GM19395 (cell line): ENCODE data around the gene THSD4.
"Not testable (repeated sequence)": the region's sequence is repeated elsewhere in the genome, so short reads cannot be mapped to it uniquely, and the experiment has no call there.

Experiments
- ATAC-seq: cut with Tn5 transposase; IDR thresholded peaks from one replicate; pipeline ENCODE4 v1.9.1; 2021; ENCODE audit warnings: mild to moderate bottlenecking, moderate library complexity; ENCODE audit not compliant: unreplicated experiment

Gene THSD4

DNA sequence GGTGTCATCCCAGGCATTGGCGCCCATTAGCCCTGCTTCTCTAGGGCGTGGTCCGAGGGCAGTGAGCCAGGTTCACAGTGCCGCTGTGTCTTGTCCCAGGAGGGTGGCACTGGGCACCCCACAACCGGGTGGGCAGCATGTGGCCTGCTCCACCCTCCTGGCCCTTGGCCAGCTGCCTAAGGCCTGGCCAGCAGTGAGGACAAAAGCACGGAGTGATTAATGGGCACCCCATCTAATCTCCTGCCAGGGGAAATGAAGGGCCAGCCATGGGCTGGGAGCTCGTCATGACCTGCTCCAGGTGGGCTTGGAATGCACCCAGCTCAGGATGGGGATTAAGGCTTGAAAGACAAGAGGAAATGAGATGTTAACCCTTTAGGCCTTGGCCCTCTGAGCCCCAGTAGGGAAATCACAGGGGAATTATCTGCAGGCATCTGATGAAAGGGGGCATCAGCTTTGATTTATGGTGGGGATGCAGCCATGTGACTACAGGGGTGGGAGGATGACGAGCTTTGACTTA is 5.2 kb downstream of the THSD4 start:
- ATAC-seq: no peak

DNA sequence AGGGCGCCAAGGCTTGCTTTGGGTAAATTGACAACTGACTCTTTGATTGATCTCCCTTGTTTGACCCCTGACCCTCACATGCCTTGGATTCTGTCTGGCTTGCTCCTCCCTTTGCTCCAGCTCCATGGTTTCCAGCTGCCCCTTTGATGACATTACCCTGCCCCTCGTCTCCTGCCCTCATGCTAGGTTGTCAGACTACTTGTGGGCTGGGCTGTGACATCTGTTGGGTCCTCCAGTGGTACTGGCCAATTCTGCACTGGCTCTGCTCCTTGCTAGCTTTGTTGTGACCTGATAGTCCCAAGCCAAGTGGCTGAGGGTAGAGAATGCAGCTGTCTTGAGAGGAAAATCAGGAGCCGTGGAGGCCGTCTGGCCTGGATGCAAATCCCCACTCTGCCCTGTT is 6.2 kb downstream of the THSD4 start:
- ATAC-seq: no peak

DNA sequence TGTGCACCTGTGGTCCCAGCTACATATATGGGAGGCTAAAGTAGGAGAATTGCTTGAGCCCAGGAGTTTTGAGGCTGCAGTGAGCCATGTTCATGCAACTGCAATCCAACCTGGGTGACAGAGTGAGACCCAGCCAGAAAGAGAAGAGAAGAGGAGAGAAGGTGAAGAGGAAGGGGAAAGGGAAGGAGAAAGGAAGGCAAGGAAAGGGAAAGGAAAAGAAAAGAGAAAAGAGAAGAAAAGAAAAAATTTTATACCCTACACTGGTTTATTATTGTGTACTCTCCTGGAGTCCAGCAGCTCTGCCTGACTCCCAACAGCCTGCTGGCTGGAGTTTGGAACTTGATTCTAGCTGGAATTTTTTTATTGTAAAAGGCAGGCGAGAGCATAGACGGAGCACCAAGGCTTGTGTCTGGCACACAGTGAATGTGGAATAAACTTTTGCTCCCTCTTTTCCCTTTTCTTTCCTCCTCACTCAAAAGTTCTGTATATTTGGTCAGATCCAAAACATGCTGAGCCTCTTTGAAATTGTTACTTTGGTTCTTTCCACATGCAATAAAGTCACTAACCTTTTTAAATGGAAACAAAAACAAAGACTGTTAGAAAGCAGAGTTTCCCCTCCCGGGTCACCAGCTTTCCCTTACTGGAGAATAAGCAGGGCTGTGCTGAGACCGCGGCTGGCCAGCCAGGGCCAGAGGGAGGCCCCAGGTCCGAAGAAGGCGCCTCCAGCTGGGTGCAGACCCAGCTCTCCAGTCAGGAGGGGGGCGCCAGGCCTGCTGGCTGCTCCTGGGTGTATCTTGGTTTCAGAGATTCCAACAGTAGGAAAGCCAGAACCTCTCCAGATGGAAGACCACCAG is 9.9 kb downstream of the THSD4 start:
- no peak for ATAC-seq

DNA sequence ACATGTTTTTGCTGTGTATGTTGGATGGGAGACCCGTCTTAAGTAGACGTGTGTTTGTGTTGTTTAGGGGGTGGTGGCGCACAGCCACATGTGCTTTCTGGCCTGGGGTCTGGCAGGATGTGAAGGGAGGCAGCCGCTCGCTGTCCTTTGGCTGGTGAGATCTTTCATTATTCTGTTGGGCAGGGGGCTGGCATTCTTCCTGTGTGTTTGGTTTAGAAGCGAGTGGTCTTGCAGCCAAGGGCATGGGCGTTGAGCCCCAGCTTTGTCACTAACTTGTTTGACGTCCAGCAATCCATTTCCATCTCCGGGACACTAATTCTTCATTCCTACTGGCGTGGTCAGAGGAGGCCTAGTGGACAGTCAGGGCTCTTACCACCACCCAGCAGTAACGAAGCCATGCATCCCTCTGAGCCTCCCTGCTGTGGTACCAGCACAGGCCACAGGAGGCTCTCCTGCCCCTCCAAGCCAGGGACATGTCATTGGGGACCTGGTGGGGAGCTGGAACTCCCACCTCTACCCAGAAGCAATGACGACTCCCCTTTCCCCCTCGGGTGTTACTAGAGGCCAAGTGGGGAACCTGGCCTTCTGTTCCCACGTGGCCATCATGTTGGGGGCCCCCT is 10.7 kb downstream of the THSD4 start:
- ATAC-seq: no peak

DNA sequence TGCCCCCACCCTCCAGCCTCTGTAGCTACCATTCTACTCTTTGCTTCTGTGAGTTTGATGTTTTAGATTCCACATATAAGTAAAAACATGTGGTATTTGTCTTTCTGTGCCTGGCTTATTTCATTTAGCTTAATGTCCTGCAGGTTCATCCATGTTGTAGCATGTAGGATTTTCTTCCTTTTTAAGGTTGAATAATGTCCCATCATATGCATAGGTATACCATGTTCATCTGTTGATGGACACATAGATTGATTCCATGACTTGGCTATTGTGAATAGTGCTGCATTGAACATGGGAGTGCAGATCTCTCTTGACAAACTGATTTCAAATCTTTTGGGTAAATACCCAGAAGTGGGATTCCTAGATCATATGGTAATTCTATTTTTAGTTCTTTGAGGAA is 11.8 kb downstream of the THSD4 start:
- ATAC-seq: no peak

DNA sequence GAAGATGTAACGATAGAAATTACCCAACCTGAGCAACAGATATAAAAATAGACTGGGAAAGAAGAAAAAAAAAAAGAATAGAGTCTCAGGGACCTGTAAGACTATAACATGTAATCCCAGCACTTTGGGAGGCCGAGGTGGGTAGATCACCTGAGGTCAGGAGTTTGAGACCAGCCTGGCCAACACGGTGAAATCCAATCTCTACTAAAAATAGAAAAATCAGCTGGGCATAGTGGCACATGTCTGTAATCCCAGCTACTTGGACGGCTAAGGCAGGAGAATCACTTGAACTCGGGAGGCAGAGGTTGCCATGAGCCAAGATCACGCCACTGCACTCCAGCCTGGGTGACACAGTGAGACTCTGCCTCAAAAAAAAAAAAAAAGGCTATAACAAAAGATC is 12.9 kb downstream of the THSD4 start:
- ATAC-seq: not testable (repeated sequence)

DNA sequence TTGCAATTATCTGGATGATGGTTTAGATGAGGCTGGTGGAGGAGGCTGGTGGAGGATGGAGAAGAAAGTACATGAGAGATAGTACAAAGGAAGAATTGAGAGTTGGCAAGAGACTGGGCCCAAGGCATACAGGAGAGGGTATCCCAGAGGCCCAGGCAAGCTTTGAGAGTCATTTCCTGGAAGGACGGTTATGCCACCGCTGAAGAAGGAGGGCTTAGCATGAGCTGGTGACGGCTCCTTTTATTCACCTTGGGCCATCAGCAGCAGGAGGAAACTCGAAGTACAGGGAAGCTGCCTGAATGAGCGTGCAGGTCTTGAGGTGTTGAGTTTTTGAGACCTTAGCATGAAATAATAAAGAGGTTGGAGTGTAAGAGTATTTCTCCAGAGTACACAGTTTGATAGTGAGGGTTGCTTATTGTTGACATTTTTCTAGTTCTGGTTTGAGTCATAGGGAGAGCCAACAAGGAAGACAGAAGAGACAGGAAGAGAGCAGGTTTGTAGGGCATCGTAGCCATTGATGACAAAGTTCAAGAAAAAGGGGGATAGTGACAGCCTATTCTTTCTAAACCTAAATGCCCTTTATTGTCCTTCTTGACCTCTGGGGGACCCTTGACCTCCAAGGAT is 13.8 kb downstream of the THSD4 start:
- no peak for ATAC-seq

DNA sequence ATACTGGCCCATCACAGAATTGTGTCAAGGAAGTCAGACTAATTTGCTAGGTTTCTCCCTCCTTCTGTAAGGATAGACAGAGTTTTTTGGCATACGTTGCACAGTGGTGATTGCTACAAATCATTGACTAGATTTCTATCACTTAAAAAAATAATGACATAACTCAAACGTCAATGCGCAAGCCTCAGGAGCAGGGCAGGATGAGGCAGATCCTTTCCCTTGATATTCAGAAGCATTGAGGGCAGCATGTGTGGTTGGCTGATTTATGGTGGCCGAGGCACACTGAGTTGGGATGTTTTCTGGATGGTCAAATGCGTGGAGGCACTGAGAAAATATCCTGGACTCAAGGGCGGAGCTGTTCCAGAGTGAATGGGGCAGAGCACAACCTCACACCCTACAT is 14.4 kb downstream of the THSD4 start:
- ATAC-seq: no peak

DNA sequence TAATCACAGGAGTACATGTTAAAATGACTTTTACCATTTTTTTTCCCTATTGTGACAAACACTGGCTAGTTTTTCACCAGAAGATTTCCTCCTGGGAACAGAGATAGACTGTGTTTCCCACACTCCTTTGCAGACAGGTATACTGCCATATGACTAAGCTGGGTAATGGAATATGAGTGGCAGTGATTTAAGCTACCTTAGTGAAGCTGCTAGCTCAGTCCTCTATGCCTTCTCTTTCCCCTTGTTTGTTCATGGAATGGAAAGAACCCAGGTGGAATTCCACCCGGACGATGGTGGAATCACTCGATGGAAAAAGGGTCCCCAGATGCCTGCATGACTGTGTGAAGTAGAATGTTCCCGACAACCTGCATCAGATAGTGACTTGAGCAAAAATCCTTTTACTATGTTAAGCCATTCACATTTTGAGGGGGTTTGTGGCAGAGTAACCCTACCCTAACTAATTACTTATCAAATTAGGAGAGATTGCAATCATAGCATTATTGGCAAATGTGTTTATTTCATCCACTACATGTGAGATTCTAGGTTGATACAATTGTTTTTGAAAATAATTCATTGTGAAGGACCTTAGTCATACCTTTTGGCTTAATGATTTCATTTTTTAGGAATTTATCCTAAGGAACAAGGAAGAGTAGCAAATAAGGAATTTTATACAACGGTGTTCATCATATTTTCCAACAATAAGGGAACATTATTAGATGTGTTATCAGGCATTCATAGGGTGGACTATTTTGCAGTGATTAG is 16.5 kb downstream of the THSD4 start:
- no peak for ATAC-seq

DNA sequence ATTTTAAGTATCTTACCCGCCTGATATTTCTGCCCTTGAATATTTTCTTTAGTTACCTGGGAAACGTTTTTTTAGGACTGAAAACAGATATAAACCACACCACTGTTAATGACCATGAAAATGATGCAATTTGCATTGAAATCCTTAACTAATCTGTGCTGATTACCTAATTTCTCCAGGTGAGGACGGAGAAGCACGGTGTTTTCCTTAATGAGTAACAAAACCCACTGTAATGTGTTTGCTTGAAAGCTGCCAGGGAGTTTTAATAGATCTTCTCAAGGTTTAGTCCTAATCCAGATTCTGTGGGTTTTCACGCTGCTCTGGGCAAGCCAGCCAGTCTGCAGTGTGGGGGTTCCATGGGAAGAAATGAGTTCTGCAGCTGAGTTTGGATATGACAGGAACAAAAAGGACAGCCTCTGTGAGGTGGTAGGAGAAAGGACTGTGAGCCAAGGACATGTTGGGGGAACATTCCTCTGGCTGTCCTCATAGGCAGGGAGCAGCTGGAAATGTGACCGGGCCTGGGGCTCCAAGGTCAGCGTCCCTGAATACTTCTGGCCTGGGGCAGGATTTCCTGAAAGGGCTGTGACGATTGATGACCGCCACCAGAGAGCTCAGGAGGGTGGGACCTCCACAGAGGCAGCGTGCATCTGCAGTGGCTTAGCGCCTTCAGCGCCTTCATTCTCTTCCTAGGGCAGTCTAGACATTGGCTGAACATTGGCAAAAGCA is 18.6 kb downstream of the THSD4 start:
- ATAC-seq: no peak

DNA sequence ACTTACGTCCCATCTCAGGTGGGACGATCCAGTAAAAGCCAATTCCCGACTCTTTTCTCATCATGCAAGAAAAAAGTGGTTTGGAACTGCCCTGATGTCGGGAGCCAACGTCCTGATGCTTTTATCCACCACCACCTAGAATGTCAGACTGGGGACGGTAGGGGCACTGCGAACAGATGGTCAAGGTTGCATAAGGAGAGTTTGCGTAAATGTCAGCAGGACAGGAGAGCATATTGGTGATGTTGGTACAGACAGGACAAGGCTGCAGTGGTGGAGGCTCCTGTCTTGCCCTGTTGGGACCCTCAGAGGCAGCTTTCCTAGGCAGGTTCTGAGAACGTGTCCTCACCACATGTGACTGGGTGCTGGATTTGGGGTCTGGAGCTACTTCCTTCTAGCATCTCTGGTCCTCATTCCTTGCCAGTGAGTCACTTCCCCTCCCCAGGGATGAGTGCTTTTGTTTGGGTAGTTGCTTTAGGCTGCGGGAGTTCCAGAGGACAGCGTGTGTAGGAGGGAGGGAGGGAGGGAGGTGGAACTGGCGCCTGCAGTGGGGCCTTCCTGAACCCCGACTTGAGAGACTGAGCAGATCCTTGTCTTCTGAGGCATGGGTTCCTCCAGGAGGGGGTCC is 21.0 kb downstream of the THSD4 start:
- no peak for ATAC-seq

DNA sequence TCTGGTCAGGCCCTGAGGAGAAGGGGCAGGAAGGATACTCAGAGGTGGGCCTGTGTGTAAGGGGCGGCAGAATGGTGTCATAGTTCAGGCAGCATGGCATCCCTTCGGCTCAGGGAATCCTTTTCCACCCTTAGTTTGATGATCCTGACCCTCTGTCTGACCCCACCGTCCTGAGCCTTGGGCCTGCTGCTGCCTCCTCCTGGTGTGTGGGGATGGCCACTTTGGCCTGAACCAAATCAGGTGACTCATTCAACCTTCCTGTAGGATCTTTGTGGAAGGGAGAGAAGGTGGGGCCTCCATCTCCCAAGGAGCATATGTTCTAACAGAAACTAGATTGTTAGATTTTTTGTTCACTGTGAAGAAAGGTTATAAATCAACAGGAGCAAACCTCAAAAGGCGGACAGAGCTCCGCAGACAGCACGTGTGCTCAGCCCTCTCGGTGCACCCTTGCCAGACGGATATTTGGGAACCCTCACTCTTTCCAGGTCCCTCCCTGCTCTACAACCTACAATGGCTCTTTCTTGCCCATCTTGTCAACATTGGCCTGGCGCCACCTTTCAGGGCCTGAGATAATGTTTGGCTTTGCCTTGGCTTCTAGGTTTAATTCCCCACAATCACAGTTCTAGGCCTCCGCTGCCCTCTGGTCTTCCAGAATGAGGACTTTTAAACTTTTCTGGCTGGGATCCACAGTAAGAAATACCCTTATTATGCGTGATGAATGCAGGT is 21.7 kb downstream of the THSD4 start:
- ATAC-seq: no peak

DNA sequence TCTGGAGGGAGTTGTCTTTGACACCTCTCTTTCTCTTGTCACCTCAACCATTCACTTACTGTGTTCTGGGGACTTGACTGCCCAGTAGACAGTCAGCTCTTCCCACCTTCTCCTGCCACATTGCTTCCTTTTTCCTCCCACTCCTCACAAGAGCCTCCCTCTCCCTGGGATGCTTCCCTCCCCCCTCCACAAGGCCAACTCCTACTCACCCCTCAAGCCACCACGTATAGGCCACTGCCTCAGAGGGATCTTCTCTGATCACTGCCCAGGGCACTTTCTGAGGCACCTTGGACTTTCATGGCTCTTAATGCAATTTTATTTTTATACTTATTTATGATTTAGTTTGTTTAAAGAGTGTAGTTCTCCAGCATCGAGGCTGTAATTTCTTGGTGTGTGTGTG is 23.2 kb downstream of the THSD4 start:
- ATAC-seq: no peak

DNA sequence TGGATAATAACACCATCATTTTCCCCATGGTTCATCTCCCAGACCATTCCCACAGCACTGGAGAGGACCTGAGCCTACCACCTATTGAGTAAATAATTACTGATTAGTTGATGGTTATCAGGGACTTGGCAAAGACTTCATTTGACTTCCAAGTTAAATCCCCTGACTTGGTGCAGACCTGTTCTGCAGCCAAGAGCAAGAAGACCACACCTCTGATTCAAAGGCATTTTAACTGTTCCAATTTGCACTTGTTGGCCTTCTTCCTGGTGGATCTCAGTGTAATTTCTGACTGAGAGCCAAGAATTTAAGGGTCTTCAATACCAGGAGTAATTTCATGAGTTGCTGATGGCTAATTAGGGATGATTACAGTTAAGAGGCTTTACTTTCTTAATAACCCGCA is 24.0 kb downstream of the THSD4 start:
- ATAC-seq: no peak

DNA sequence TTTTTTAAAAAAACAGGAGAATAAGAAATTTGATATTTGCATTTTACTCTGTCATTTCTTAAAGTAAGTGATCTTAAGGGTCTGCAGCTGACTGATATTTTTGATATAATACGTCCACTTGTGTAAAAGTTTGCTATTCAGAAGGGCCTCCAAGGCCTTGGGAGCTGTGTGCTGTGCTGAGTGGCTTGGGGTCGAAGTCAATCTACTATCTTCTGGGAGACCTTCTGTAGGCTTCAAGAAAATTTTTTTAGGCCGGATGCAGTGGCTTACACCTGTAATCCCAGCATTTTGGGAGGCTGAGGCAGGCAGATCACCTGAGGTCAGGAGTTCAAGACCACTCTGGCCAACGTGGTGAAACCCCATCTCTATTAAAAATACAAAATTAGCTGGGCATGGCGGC is 26.3 kb downstream of the THSD4 start:
- no peak for ATAC-seq

DNA sequence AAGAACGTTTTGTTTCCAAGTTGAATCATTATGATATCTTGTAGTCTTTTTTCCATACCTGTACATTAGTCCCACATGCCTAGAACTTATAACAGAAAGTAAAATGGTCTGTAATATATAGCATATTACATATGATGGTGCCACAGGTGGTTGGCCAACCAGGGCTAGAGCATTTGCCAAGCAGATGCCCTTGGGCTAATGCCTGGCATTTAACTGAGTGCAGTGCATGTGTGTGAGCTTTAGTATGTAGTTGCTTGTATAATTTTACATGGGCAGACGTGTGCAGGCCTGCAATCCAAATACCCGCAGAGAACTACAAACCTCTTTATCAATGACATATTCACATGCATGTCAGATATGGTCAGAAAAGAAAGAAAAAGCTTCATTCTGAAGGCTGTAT is 27.5 kb downstream of the THSD4 start:
- no peak for ATAC-seq

DNA sequence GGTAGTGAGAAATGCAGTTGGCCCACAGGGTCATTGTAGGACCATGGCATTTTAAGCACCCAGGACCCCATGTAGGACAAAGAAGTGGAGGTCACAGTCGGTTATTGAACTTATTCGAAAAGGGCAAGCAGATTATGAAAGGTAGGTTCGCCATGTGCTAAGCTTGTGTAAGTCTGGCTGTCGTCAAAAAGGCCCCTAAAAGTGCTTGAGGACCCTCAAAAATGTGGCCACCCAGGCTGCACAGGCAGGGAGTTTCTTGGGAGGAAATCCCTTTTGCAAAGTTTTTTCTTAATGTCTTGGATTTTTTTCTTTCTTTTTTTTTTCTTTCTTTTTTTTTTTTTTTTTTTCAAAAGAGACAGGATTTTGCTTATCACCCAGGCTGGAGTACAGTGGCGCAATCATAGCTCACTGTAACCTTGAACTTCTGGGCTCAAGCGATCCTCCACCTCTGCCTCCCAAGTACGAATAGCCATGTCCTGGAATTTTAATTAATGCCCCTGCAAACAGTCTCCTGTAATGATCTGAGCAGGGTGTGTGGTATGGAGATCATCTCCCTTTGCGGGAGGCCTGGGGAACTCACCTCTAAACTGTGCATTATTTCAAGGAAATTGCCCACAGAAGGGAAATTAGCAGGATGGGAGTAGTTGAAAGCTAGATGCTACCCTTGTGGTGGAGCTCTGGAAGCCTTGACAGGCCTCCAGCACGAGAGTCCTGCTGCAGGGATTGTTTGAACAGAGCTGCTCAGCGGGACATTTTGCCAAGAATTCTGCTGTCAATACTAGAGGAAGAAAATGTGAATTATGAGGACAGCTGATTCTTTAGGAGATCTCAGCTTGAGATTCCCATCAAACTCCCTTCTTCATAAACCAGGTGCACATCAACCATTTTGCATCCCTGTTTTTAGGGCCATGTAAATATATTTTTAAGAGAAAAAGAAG is 28.4 kb downstream of the THSD4 start:
- no peak for ATAC-seq

DNA sequence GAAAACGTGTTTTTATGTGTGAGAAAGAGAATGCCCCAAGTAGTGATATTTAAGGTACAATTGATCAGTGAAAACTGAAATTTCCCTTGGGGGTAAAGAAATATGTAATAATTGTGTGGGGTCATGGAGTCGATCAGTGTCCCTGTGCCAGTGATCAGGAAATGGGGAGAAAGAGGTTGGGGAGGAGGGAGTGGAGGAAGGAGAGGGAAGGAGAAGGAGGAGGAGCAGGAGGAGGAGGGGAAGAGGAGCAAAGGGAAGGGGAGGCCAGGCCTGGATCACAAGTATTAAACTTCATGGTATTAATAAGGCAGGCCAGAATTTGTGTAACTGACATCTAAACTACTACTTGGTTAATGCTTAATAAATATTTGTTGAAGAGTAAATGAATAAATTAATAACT is 30.4 kb downstream of the THSD4 start:
- ATAC-seq: no peak
